Esophagus squamous epithelium (tissue), 5 donors: ENCODE measurements around the gene COX6A1. TPM values are rescaled to one million over a fixed set of nuclear protein-coding genes. Genes with fewer than 3 reads are reported as not detected.
"Not testable (repeated sequence)": the region's sequence is repeated elsewhere in the genome, so short reads cannot be mapped to it uniquely, and the experiment has no call there.

Source experiments
- DNase-seq: peaks from one replicate; lab custom pipeline; 2025; lab: John Stamatoyannopoulos, UW
- H3K27ac ChIP-seq, 4 donors: fragments of 200-600 bp; sonication (generic); one replicate each; pipeline ENCODE4 v1.5.1; 2016 to 2019; ENCODE audit warnings: mild to moderate bottlenecking in 1 of 4
- H3K27me3 ChIP-seq, 4 donors: fragments of 200-600 bp; sonication (generic); 1 replicate in 3 of 4; 2 replicates in 1 of 4; pipeline versions ENCODE4 v1.5.1 to v1.6.0; 2017 to 2021; ENCODE audit warnings: antibody characterized with exemption in 1 of 4
- H3K36me3 ChIP-seq, 3 donors: fragments of 200-600 bp; sonication (generic); one replicate each; pipeline ENCODE4 v1.5.1; 2016 to 2019
- H3K4me1 ChIP-seq, 3 donors: fragments of 200-600 bp; sonication (generic); one replicate each; pipeline ENCODE4 v1.5.1; 2017 to 2019
- H3K4me3 ChIP-seq, 4 donors: fragments of 200-600 bp; sonication (generic); 1 replicate in 3 of 4; 2 replicates in 1 of 4; pipeline ENCODE4 v1.5.1; 2016 to 2019; ENCODE audit warnings: mild to moderate bottlenecking in 2 of 4, moderate library complexity in 1 of 4
- H3K9me3 ChIP-seq, 3 donors: fragments of 200-600 bp; sonication (generic); one replicate each; pipeline ENCODE4 v1.5.1; 2016 to 2019
- CTCF ChIP-seq, 6 experiments: fragments of 450-650 bp in 4 of 6; fragments of 200-600 bp in 2 of 6; sonication (generic) in 2 of 6; IDR thresholded peaks; one replicate each; pipeline ENCODE4 v1.5.1; 2016 to 2019; ENCODE audit warnings: antibody characterized with exemption in 6 of 6, mild to moderate bottlenecking in 4 of 6, moderate library complexity in 4 of 6
- POLR2A ChIP-seq, 4 donors: fragments of 450-650 bp; IDR thresholded peaks; one replicate each; pipeline ENCODE4 v1.6.1; 2017; ENCODE audit warnings: antibody characterized with exemption in 4 of 4, mild to moderate bottlenecking in 4 of 4, moderate library complexity in 3 of 4
- WGBS, 2 donors: methylation state at CpG; one replicate each; pipeline ENCODE4 v1.1.5; 2018; 5-methylcytosine and 5-hydroxymethylcytosine counted together
- intact Hi-C: fragments of 100-400 bp; cut with DNase I; formaldehyde crosslinking; loops from one replicate; pipeline ENCODE4 v1.15.0; 2022
- total RNA-seq, 4 donors: library from RNA; depleted of rRNA; stranded (reverse); fragments of >200 nt; gene quantifications; one replicate each; pipeline ENCODE4 v1.1.0, GENCODE V29; 2016
- donor health status: DM: yes; HTN: yes; CAD: no.

The COX6A1 gene
- total RNA-seq, 4 donors from 2014 or later, result 515 to 809 (median 685) TPM

GRCh38 chr12:120485961-120486881 lies 48.3 kb downstream of the COX6A1 start:
- H3K4me3 ChIP-seq, result no peak overlapping the region
- DNase-seq, result no peak
- peaks cover 0 to 26% (median 5%) of the 10 kb centered on the region in 3 donors for H3K36me3 ChIP-seq
- TF ChIP-seq POLR2A (IDR thresholded peaks at IDR 0.05) (no peak), CTCF (IDR thresholded peaks at IDR 0.05) (no peak)
- intact Hi-C loops, result no loop called here
- H3K27me3 ChIP-seq, result no peaks in the 10 kb centered on the region
- 79 to 89% methylated on average over 6 of the region's 7 CpGs for WGBS, 2 donors
- no peaks in the 10 kb centered on the region for H3K9me3 ChIP-seq
- no peak overlapping the region for H3K27ac ChIP-seq
- H3K4me1 ChIP-seq, result peaks cover 0 to 6% (median 0%) of the 10 kb centered on the region in 3 donors

- H3K27ac ChIP-seq, H3K9me3 ChIP-seq, DNase-seq, H3K4me3 ChIP-seq, H3K27me3 ChIP-seq, intact Hi-C loops, H3K4me1 ChIP-seq: not testable (repeated sequence)
- 90 to 91% methylated on average over 6 to 7 of the region's 7 CpGs for WGBS, 2 donors
- H3K36me3 ChIP-seq, result peaks cover 0 to 24% (median 5%) of the 10 kb centered on the region in 3 donors
Observed at GRCh38 chr12:120487552-120487951, 49.6 kb downstream of the COX6A1 start.

- TF ChIP-seq CTCF (IDR thresholded peaks at IDR 0.05), result no peak
- TF ChIP-seq POLR2A (IDR thresholded peaks at IDR 0.05), result no peak
- Histone ChIP-seq H3K27me3 (no peaks in the 10 kb centered on the region), H3K9me3 (no peaks in the 10 kb centered on the region), H3K36me3 (peaks cover 0 to 18% (median 5%) of the 10 kb centered on the region in 3 donors), H3K27ac (peak overlapping the region in 2 of 4 donors; percentile 42 to 61), H3K4me3 (no peak overlapping the region), H3K4me1 (peaks cover 0 to 6% (median 0%) of the 10 kb centered on the region in 3 donors)
- intact Hi-C loops, result no loop called here
- WGBS, 2 donors, result 68 to 77% methylated on average over 4 to 5 of the region's 5 CpGs
- DNase-seq, result no peak
Observed at GRCh38 chr12:120488057-120488640, 50.2 kb downstream of the COX6A1 start.

GRCh38 chr12:120489018-120489417 lies 51.1 kb downstream of the COX6A1 start:
- WGBS, 2 donors, result 70 to 75% methylated on average over 4 of the region's 4 CpGs

GRCh38 chr12:120490325-120490724 lies 52.4 kb downstream of the COX6A1 start:
- Histone ChIP-seq H3K4me3 (no peak overlapping the region), H3K27me3 (no peaks in the 10 kb centered on the region), H3K36me3 (peaks cover 0 to 18% (median 5%) of the 10 kb centered on the region in 3 donors), H3K9me3 (no peaks in the 10 kb centered on the region), H3K27ac (no peak overlapping the region), H3K4me1 (peaks cover 0 to 18% (median 7%) of the 10 kb centered on the region in 3 donors)
- TF ChIP-seq CTCF (IDR thresholded peaks at IDR 0.05) (no peak), POLR2A (IDR thresholded peaks at IDR 0.05) (no peak)
- DNase-seq, result no peak
- intact Hi-C loops, result no loop called here
- WGBS, 2 donors, result 93 to 94% methylated on average over 4 to 5 of the region's 5 CpGs

More at GRCh38 chr12:120489018-120489417, 51.1 kb downstream of the COX6A1 start:
- intact Hi-C loops, result no loop called here
- Histone ChIP-seq H3K27me3 (no peaks in the 10 kb centered on the region), H3K27ac (peak overlapping the region in 3 of 4 donors; percentile 42 to 61 (median 44)), H3K4me1 (peaks cover 0 to 6% (median 0%) of the 10 kb centered on the region in 3 donors), H3K4me3 (no peak overlapping the region), H3K9me3 (no peaks in the 10 kb centered on the region), H3K36me3 (peaks cover 0 to 18% (median 5%) of the 10 kb centered on the region in 3 donors)
- TF ChIP-seq POLR2A (IDR thresholded peaks at IDR 0.05) (no peak), CTCF (IDR thresholded peaks at IDR 0.05) (no peak)
- DNase-seq, result no peak

Other genes starting within 250 kb of the COX6A1 start
- gene GCN1, start 243.4 kb upstream of the COX6A1 start, total RNA-seq, result 100 to 1,000 TPM in 1 of 4 donors, 10 to 100 TPM in 3; 39.5 to 117 (median 63.7) TPM
- 1,000 to 10,000 TPM; 3,136 to 5,114 (median 4,044) TPM for gene RPLP0, start 237.0 kb upstream of the COX6A1 start, total RNA-seq
- gene PXN, start 172.4 kb upstream of the COX6A1 start, total RNA-seq, result 10 to 100 TPM; 18.2 to 44.4 (median 21.4) TPM
- under 1 TPM in 3 of 4 donors, not detected in 1; under 0.01 TPM for gene RNU4-2, start 146.2 kb upstream of the COX6A1 start, total RNA-seq
- under 1 TPM in 3 of 4 donors, not detected in 1; under 0.01 TPM for gene RNU4-1, start 144.9 kb upstream of the COX6A1 start, total RNA-seq
- 1 to 10 TPM in 1 of 4 donors, under 1 TPM in 1, not detected in 2; 0.70 to 5.0 TPM for gene SIRT4, start 135.8 kb upstream of the COX6A1 start, total RNA-seq
- not detected for gene PLA2G1B, start 110.3 kb upstream of the COX6A1 start, total RNA-seq
- under 1 TPM in 2 of 4 donors, not detected in 2; 0.09 to 0.19 TPM for gene MSI1, start 68.9 kb upstream of the COX6A1 start, total RNA-seq
- 10 to 100 TPM in 3 of 4 donors, 1 to 10 TPM in 1; 7.1 to 39.3 (median 23.3) TPM for gene TRIAP1, start 8.3 kb downstream of the COX6A1 start, total RNA-seq
- 10 to 100 TPM in 3 of 4 donors, 1 to 10 TPM in 1; 8.1 to 19.8 (median 14.2) TPM for gene GATC, start 8.3 kb downstream of the COX6A1 start, total RNA-seq
- gene SRSF9, start 31.6 kb downstream of the COX6A1 start, total RNA-seq, result 100 to 1,000 TPM in 1 of 4 donors, 10 to 100 TPM in 3; 85.6 to 128 (median 93.2) TPM
- 100 to 1,000 TPM; 368 to 605 (median 490) TPM for gene DYNLL1, start 58.0 kb downstream of the COX6A1 start, total RNA-seq
- gene COQ5, start 91.0 kb downstream of the COX6A1 start, total RNA-seq, result 10 to 100 TPM; 12.2 to 27.7 (median 20.3) TPM
- 100 to 1,000 TPM in 3 of 4 donors, 10 to 100 TPM in 1; 93.9 to 163 (median 120) TPM for gene RNF10, start 96.2 kb downstream of the COX6A1 start, total RNA-seq
- 10 to 100 TPM; 15.6 to 28.1 (median 22.6) TPM for gene POP5, start 143.3 kb downstream of the COX6A1 start, total RNA-seq
- gene CABP1, start 202.5 kb downstream of the COX6A1 start, total RNA-seq, result 1 to 10 TPM in 2 of 4 donors, under 1 TPM in 2; 0.19 to 2.4 (median 1.3) TPM
- 10 to 100 TPM; 20.7 to 48.9 (median 34.3) TPM for gene MLEC, start 249.0 kb downstream of the COX6A1 start, total RNA-seq